Endothelial cell of umbilical vein (primary cell): Measurements from ENCODE around the gene DIDO1. TPM values are rescaled to one million over a fixed set of nuclear protein-coding genes. Genes with fewer than 3 reads are reported as not detected.

Experiments used
- BruUV-seq: library from RNA; stranded (reverse); fragments of 400-500 nt; replicated peaks from 2 replicates; lab custom pipeline; 2021; lab: Mats Ljungman, UMichigan
- CTCF ChIA-PET: fragments of 300-600, 350-600 bp; sonication (Branson Sonifier 250); formaldehyde crosslinking; loops from one replicate; lab custom pipeline; 2021; ENCODE audit warnings: antibody characterized with exemption, inconsistent platforms; lab: Charles Lee
- POLR2A ChIA-PET: fragments of 300-600, 350-600 bp; sonication (Branson Sonifier 250); formaldehyde crosslinking; loops from one replicate; lab custom pipeline; 2021; ENCODE audit warnings: antibody characterized with exemption, inconsistent platforms; lab: Charles Lee
- DNase-seq: peaks from one replicate; pipeline ENCODE4 v3.0.0-alpha.2; 2011; ENCODE audit warnings: low read depth, low spot score
- FAIRE-seq: peaks from 2 replicates; lab custom pipeline; 2011; peaks lifted over from hg19 to GRCh38; lab: Jason Lieb, UNC
- H2AFZ ChIP-seq: 2 replicates; pipeline ENCODE4 v1.6.0; 2012; ENCODE audit warnings: low read depth, low read length, control low read depth, inconsistent platforms
- H3K27ac ChIP-seq: 2 replicates; pipeline ENCODE4 v1.5.1; 2011; ENCODE audit warnings: low read depth, mild to moderate bottlenecking, control low read depth, low read length, moderate library complexity; ENCODE audit not compliant: insufficient read depth
- H3K27me3 ChIP-seq, 2 experiments: 2 replicates each; pipeline versions ENCODE4 v1.6.0 to v1.6.1; 2011; ENCODE audit warnings: low read length in 2 of 2, mixed read lengths in 1 of 2; ENCODE audit not compliant: control insufficient read depth in 2 of 2, insufficient read depth in 2 of 2
- H3K36me3 ChIP-seq, 2 experiments: 2 replicates in 1 of 2; 3 replicates in 1 of 2; pipeline ENCODE4 v1.5.1; 2011; ENCODE audit warnings: low read length in 2 of 2, mild to moderate bottlenecking in 1 of 2, moderate library complexity in 1 of 2; ENCODE audit not compliant: control insufficient read depth in 2 of 2, insufficient read depth in 2 of 2; ENCODE audit errors: extremely low read depth in 1 of 2
- H3K4me1 ChIP-seq: 3 replicates; pipeline ENCODE4 v1.5.1; 2011; ENCODE audit warnings: mild to moderate bottlenecking, low read length; ENCODE audit not compliant: control insufficient read depth, insufficient read depth; ENCODE audit errors: extremely low read depth
- H3K4me2 ChIP-seq: 2 replicates; pipeline ENCODE4 v1.6.1; 2011; ENCODE audit warnings: low read length, control low read depth, mixed read lengths; ENCODE audit not compliant: insufficient read depth
- H3K4me3 ChIP-seq, 3 experiments: fragments of 200-600 bp in 1 of 3; sonication (generic), shearing (Covaris generic) in 1 of 3; replicated peaks in 1 of 3; 2 replicates each; pipeline ENCODE4 v1.5.1; 2011 to 2016; ENCODE audit warnings: control low read depth in 3 of 3, low read length in 3 of 3, mild to moderate bottlenecking in 2 of 3, inconsistent platforms in 1 of 3, low read depth in 1 of 3, moderate library complexity in 1 of 3; ENCODE audit not compliant: insufficient read depth in 1 of 3
- H3K79me2 ChIP-seq: 2 replicates; pipeline ENCODE4 v1.6.0; 2012; ENCODE audit warnings: low read length, inconsistent platforms; ENCODE audit not compliant: control insufficient read depth, insufficient read depth
- H3K9ac ChIP-seq: replicated peaks from 2 replicates; pipeline ENCODE3; 2011; ENCODE audit warnings: low read length, control low read depth; ENCODE audit not compliant: insufficient read depth; ENCODE audit errors: extremely low read depth
- H3K9me1 ChIP-seq: replicated peaks from 3 replicates; pipeline ENCODE4 v1.6.0; 2011; ENCODE audit warnings: mild to moderate bottlenecking, low read length; ENCODE audit not compliant: control insufficient read depth, insufficient read depth; ENCODE audit errors: extremely low read depth
- H3K9me3 ChIP-seq: replicated peaks from 2 replicates; pipeline ENCODE4 v1.5.1; 2012; ENCODE audit warnings: low read length, inconsistent platforms; ENCODE audit not compliant: control insufficient read depth, insufficient read depth
- H4K20me1 ChIP-seq: replicated peaks from 2 replicates; pipeline ENCODE3; 2011; ENCODE audit warnings: mild to moderate bottlenecking, low read length; ENCODE audit not compliant: control insufficient read depth, insufficient read depth; ENCODE audit errors: extremely low read depth
- CTCF ChIP-seq, 2 donors: IDR thresholded peaks; 1 replicate in 1 of 2; 2 replicates in 1 of 2; pipeline ENCODE4 v1.5.1; 2011; ENCODE audit warnings: low read length in 2 of 2, mild to moderate bottlenecking in 2 of 2, moderate library complexity in 2 of 2, control low read depth in 1 of 2, inconsistent platforms in 1 of 2, low read depth in 1 of 2; ENCODE audit not compliant: insufficient read depth in 1 of 2; ENCODE audit errors: extremely low read depth in 1 of 2
- EZH2 ChIP-seq: IDR thresholded peaks from 2 replicates; pipeline ENCODE4 v1.6.1; 2012; ENCODE audit warnings: borderline replicate concordance, low read depth, mild to moderate bottlenecking, moderate library complexity, low read length, inconsistent platforms; ENCODE audit not compliant: severe bottlenecking
- FOS ChIP-seq: IDR thresholded peaks from 2 replicates; pipeline ENCODE4 v1.6.1; 2011; ENCODE audit warnings: mild to moderate bottlenecking, low read length, moderate library complexity, borderline replicate concordance; ENCODE audit not compliant: insufficient read depth
- GATA2 ChIP-seq: IDR thresholded peaks from 2 replicates; pipeline ENCODE4 v1.7.0; 2011; ENCODE audit warnings: low read depth, mild to moderate bottlenecking, moderate library complexity, mixed read lengths, low read length; ENCODE audit not compliant: insufficient read length, insufficient read depth
- JUN ChIP-seq: IDR thresholded peaks from 2 replicates; pipeline ENCODE4 v1.6.1; 2011; ENCODE audit warnings: borderline replicate concordance, low read depth; ENCODE audit not compliant: insufficient read length, insufficient read depth
- MAX ChIP-seq: IDR thresholded peaks from 2 replicates; pipeline ENCODE4 v1.6.1; 2011; ENCODE audit not compliant: insufficient read depth, insufficient read length
- MYC ChIP-seq: IDR thresholded peaks from one replicate; pipeline ENCODE4 v1.6.1; 2011; ENCODE audit warnings: mild to moderate bottlenecking, low read depth, low read length
- POLR2A ChIP-seq: IDR thresholded peaks from 2 replicates; pipeline ENCODE4 v1.6.1; 2012; ENCODE audit warnings: low read depth, mild to moderate bottlenecking, control low read depth, low read length
- POLR2AphosphoS5 ChIP-seq: IDR thresholded peaks from 2 replicates; pipeline ENCODE4 v1.6.1; 2012; ENCODE audit warnings: low read depth, mild to moderate bottlenecking, control low read depth, low read length, moderate library complexity; ENCODE audit not compliant: insufficient read depth
- dilution Hi-C: fragments of 300-500 bp; cut with MboI; formaldehyde crosslinking; loops from one replicate; pipeline ENCODE4 v1.15.0; 2019; ENCODE audit warnings: low sequenced_read_pairs; ENCODE audit not compliant: extremely low pct_ligation_motif_present
- intact Hi-C: fragments of 100-400 bp; cut with micrococcal nuclease; formaldehyde crosslinking; loops from one replicate; pipeline ENCODE4 v1.10.0; 2022
- polyA plus RNA-seq, 4 experiments: library from polyadenylated mRNA; depleted of rRNA in 3 of 4; stranded (reverse) in 3 of 4; unstranded in 1 of 4; fragments of >200 nt; gene quantifications; 2 replicates each; pipeline versions ENCODE4 v1.2.1 to v1.2.3, GENCODE V29; 2011 to 2012; ENCODE audit warnings: missing spikeins in 1 of 4
- total RNA-seq: library from RNA; stranded (reverse); gene quantifications from 2 replicates; pipeline ENCODE4 v1.2.3, GENCODE V29; 2021

DIDO1 gene
- total and polyA plus RNA-seq, 2 donors (not counting 3 experiments of a cell fraction or from before 2014, with no cell fraction given), result 22.1 to 51.2 TPM

GRCh38 chr20:62891111-62891510 is 35.2 kb downstream of the DIDO1 start:
- POLR2A ChIA-PET, result no interaction called here
- no peak overlapping the region for H2AFZ ChIP-seq
- H3K4me3 ChIP-seq, result no peak overlapping the region
- FAIRE-seq, result no peak
- H3K79me2 ChIP-seq, result no peaks in the 10 kb centered on the region
- H4K20me1 ChIP-seq, result no peaks in the 10 kb centered on the region
- intact Hi-C loops (no loop called here), dilution Hi-C loops (no loop called here)
- no peaks in the 10 kb centered on the region for H3K27me3 ChIP-seq
- H3K4me2 ChIP-seq, result no peak overlapping the region
- no peak for DNase-seq
- peaks cover 35 to 67% of the 10 kb centered on the region in 2 experiments for H3K36me3 ChIP-seq
- no peak for TF ChIP-seq MYC
- H3K9me3 ChIP-seq, result no peaks in the 10 kb centered on the region
- no peak overlapping the region for H3K9ac ChIP-seq
- BruUV-seq, result no TSS peak
- H3K9me1 ChIP-seq, result no peaks in the 10 kb centered on the region
- CTCF ChIA-PET, result interaction anchor here (0.9 to 1.8 kb wide), 2 partner anchors 16 to 47 kb away, joined by 3 to 9 read pairs; no protein-coding TSS in a partner anchor
- H3K4me1 ChIP-seq, result no peaks in the 10 kb centered on the region
- H3K27ac ChIP-seq, result no peak overlapping the region

- peaks cover 35 to 67% of the 10 kb centered on the region in 2 experiments for H3K36me3 ChIP-seq
- H3K9me1 ChIP-seq, result no peaks in the 10 kb centered on the region
- ChIA-PET POLR2A (no interaction called here), CTCF (interaction anchor here (0.9 to 1.8 kb wide), 2 partner anchors 15 to 48 kb away, joined by 3 to 9 read pairs; no protein-coding TSS in a partner anchor)
- no peak overlapping the region for H3K4me2 ChIP-seq
- DNase-seq (no peak), FAIRE-seq (no peak)
- H3K9ac ChIP-seq, result no peak overlapping the region
- H3K79me2 ChIP-seq, result no peaks in the 10 kb centered on the region
- H3K9me3 ChIP-seq, result no peaks in the 10 kb centered on the region
- no peaks in the 10 kb centered on the region for H4K20me1 ChIP-seq
- dilution Hi-C loops, result no loop called here
- no peak for TF ChIP-seq EZH2
- TF ChIP-seq CTCF (IDR thresholded peaks at IDR 0.05; ENCODE audit: extremely low read depth in 1 of 2, insufficient read depth in 1 of 2, low read depth in 1 of 2, low read length in 2 of 2), result no peak
- TF ChIP-seq FOS, result no peak
- no peak for TF ChIP-seq GATA2
- TF ChIP-seq MAX, result no peak
- TF ChIP-seq POLR2A, result no peak
- no peak for TF ChIP-seq POLR2AphosphoS5
- TF ChIP-seq MYC, result no peak
- no peak for TF ChIP-seq JUN
- intact Hi-C loops, result no loop called here
- H3K27me3 ChIP-seq, result no peaks in the 10 kb centered on the region
- no peak overlapping the region for H3K27ac ChIP-seq
- no peak overlapping the region for H3K4me3 ChIP-seq
- no TSS peak for BruUV-seq
- H2AFZ ChIP-seq, result no peak overlapping the region
- H3K4me1 ChIP-seq, result no peaks in the 10 kb centered on the region
Observed at GRCh38 chr20:62890444-62890843, 35.9 kb downstream of the DIDO1 start.
